Measurements from ENCODE around the gene SLIT1.

GRCh38 chr10:97029271-97029670, 156.5 kb downstream of the SLIT1 start:
- TF ChIP-seq SP1 (IDR thresholded peaks at IDR 0.05; ENCODE audit: low read depth, low read length) (no peak), TCF12 (IDR thresholded peaks at IDR 0.05; ENCODE audit: low read depth, low read length) (no peak), TBP (IDR thresholded peaks at IDR 0.05; ENCODE audit: low read depth, low read length) (no peak), CTCF (IDR thresholded peaks at IDR 0.05; ENCODE audit: control extremely low read depth in 1 of 3, insufficient read depth in 1 of 3, low read depth in 1 of 3, low read length in 3 of 3) (no peak), YY1 (IDR thresholded peaks at IDR 0.05; ENCODE audit: low read depth, low read length) (no peak), POLR2A (IDR thresholded peaks at IDR 0.05; ENCODE audit: control extremely low read depth in 1 of 2, low read depth in 2 of 2, low read length in 2 of 2) (no peak), TEAD4 (IDR thresholded peaks at IDR 0.05; ENCODE audit: low read depth, low read length) (no peak), EP300 (IDR thresholded peaks at IDR 0.05; ENCODE audit: borderline replicate concordance in 1 of 2, low read depth in 2 of 2, low read length in 2 of 2) (no peak), TAF1 (IDR thresholded peaks at IDR 0.05; ENCODE audit: low read depth, low read length) (no peak)

Data from H1 (cell line).